Activated naive CD4-positive, alpha-beta T cell treated with anti-CD3 and anti-CD28 coated beads for 36 hours (primary cell): ENCODE measurements around the gene KCNN2. TPM values are rescaled to one million over a fixed set of nuclear protein-coding genes. Genes with fewer than 3 reads are reported as not detected.

ENCODE experiments used
- CTCF ChIA-PET: fragments of 350-600 bp; sonication (Branson Sonifier 250); formaldehyde crosslinking; loops from one replicate; lab custom pipeline; 2021; ENCODE audit warnings: antibody characterized with exemption; lab: Charles Lee
- DNase-seq: peaks from one replicate; pipeline ENCODE4 v3.0.0-alpha.2; 2020
- H3K27ac Mint-ChIP-seq: one replicate; pipeline ENCODE4 v1.8.0; 2021; ENCODE audit warnings: mild to moderate bottlenecking, mixed read lengths
- H3K27me3 Mint-ChIP-seq: one replicate; pipeline ENCODE4 v1.8.0; 2021; ENCODE audit warnings: low read depth, mixed read lengths
- H3K36me3 Mint-ChIP-seq: one replicate; pipeline ENCODE4 v1.8.0; 2021; ENCODE audit warnings: low read depth, mixed read lengths
- H3K4me1 Mint-ChIP-seq: one replicate; pipeline ENCODE4 v1.8.0; 2021; ENCODE audit warnings: low read depth, mixed read lengths
- H3K4me3 Mint-ChIP-seq: one replicate; pipeline ENCODE4 v1.8.0; 2021; ENCODE audit warnings: mild to moderate bottlenecking, moderate library complexity, mixed read lengths
- H3K9me3 Mint-ChIP-seq: one replicate; pipeline ENCODE4 v1.8.0; 2021; ENCODE audit warnings: mixed read lengths
- intact Hi-C: fragments of 100-400 bp; cut with micrococcal nuclease; formaldehyde crosslinking; loops from one replicate; pipeline ENCODE4 v1.15.1; 2023
- total RNA-seq, 2 experiments: library from RNA; stranded (reverse); gene quantifications; one replicate each; pipeline ENCODE4 v1.2.3, GENCODE V29; 2021

Gene KCNN2
- total RNA-seq, 2 experiments from 2014 or later, result not detected

- Mint-ChIP-seq H3K9me3 (no peaks in the 10 kb centered on the region), H3K4me3 (no peak overlapping the region), H3K27ac (no peak overlapping the region), H3K27me3 (peaks cover 11% of the 10 kb centered on the region), H3K4me1 (no peaks in the 10 kb centered on the region), H3K36me3 (no peaks in the 10 kb centered on the region)
- intact Hi-C loops, result no loop called here
- CTCF ChIA-PET, result interaction anchor here (0.6 to 0.9 kb wide), 2 partner anchors 824 to 1660 kb away, joined by 3 read pairs; no protein-coding TSS in a partner anchor
- DNase-seq, result no peak
Measured at GRCh38 chr5:114435885-114436299, 74.0 kb downstream of the KCNN2 start.

GRCh38 chr5:114437936-114438335 is 76.1 kb downstream of the KCNN2 start:
- Mint-ChIP-seq H3K9me3 (no peaks in the 10 kb centered on the region), H3K4me3 (no peak overlapping the region), H3K27ac (no peak overlapping the region), H3K36me3 (no peaks in the 10 kb centered on the region), H3K27me3 (peaks cover 14% of the 10 kb centered on the region), H3K4me1 (no peaks in the 10 kb centered on the region)
- intact Hi-C loops, result no loop called here
- CTCF ChIA-PET, result no interaction called here
- DNase-seq, result no peak

- Mint-ChIP-seq H3K4me1 (no peaks in the 10 kb centered on the region), H3K36me3 (no peaks in the 10 kb centered on the region), H3K27ac (no peak overlapping the region), H3K27me3 (peaks cover 14% of the 10 kb centered on the region), H3K9me3 (no peaks in the 10 kb centered on the region), H3K4me3 (no peak overlapping the region)
- no peak for DNase-seq
- CTCF ChIA-PET, result no interaction called here
- intact Hi-C loops, result no loop called here
Measured at GRCh38 chr5:114438471-114438870, 76.6 kb downstream of the KCNN2 start.

GRCh38 chr5:114447084-114447773 is 85.4 kb downstream of the KCNN2 start:
- peaks cover 4% of the 10 kb centered on the region for H3K4me1 Mint-ChIP-seq
- CTCF ChIA-PET, result interaction anchor here (0.7 to 1.1 kb wide), 4 partner anchors 33 to 1451 kb away, joined by 3 read pairs; no protein-coding TSS in a partner anchor
- H3K4me3 Mint-ChIP-seq, result no peak overlapping the region
- DNase-seq, result no peak
- intact Hi-C loops, result no loop called here
- H3K36me3 Mint-ChIP-seq, result no peaks in the 10 kb centered on the region
- no peak overlapping the region for H3K27ac Mint-ChIP-seq
- H3K9me3 Mint-ChIP-seq, result no peaks in the 10 kb centered on the region
- H3K27me3 Mint-ChIP-seq, result peaks cover 7% of the 10 kb centered on the region

- Mint-ChIP-seq H3K27ac (no peak overlapping the region), H3K27me3 (peaks cover 3% of the 10 kb centered on the region), H3K9me3 (no peaks in the 10 kb centered on the region), H3K4me3 (no peak overlapping the region), H3K4me1 (peaks cover 4% of the 10 kb centered on the region), H3K36me3 (no peaks in the 10 kb centered on the region)
- CTCF ChIA-PET, result interaction anchor here (0.9 to 3.0 kb wide), 3 partner anchors 768 to 836 kb away, joined by 3 to 13 read pairs (median 5); no protein-coding TSS in a partner anchor
- no peak for DNase-seq
- intact Hi-C loops, result no loop called here
Measured at GRCh38 chr5:114448481-114448880, 86.6 kb downstream of the KCNN2 start.

GRCh38 chr5:114449860-114450421 is 88.1 kb downstream of the KCNN2 start:
- no peak overlapping the region for H3K4me3 Mint-ChIP-seq
- DNase-seq, result peak; percentile 68
- H3K4me1 Mint-ChIP-seq, result peaks cover 4% of the 10 kb centered on the region
- no peaks in the 10 kb centered on the region for H3K9me3 Mint-ChIP-seq
- H3K27me3 Mint-ChIP-seq, result peaks cover 3% of the 10 kb centered on the region
- H3K36me3 Mint-ChIP-seq, result no peaks in the 10 kb centered on the region
- intact Hi-C loops, result loop anchor here (1.0 to 2.0 kb wide), 4 partner anchors 349 to 838 kb away; no protein-coding TSS in a partner anchor
- CTCF ChIA-PET, result interaction anchor here (0.6 to 3.0 kb wide), 6 partner anchors 11 to 1304 kb away, joined by 3 to 13 read pairs (median 6); no protein-coding TSS in a partner anchor
- H3K27ac Mint-ChIP-seq, result no peak overlapping the region

- intact Hi-C loops, result loop anchor here (1.0 to 2.0 kb wide), 4 partner anchors 350 to 838 kb away; no protein-coding TSS in a partner anchor
- peaks cover 4% of the 10 kb centered on the region for H3K4me1 Mint-ChIP-seq
- DNase-seq, result no peak
- no peaks in the 10 kb centered on the region for H3K36me3 Mint-ChIP-seq
- H3K27me3 Mint-ChIP-seq, result peaks cover 3% of the 10 kb centered on the region
- no peaks in the 10 kb centered on the region for H3K9me3 Mint-ChIP-seq
- H3K27ac Mint-ChIP-seq, result no peak overlapping the region
- H3K4me3 Mint-ChIP-seq, result no peak overlapping the region
- CTCF ChIA-PET, result interaction anchor here (0.6 to 3.0 kb wide), 6 partner anchors 10 to 1305 kb away, joined by 3 to 13 read pairs (median 6); no protein-coding TSS in a partner anchor
Measured at GRCh38 chr5:114450437-114450836, 88.6 kb downstream of the KCNN2 start.

- Mint-ChIP-seq H3K4me3 (no peak overlapping the region), H3K27ac (no peak overlapping the region)
- CTCF ChIA-PET, result no interaction called here
Measured at GRCh38 chr5:114458726-114459125, 96.9 kb downstream of the KCNN2 start.

GRCh38 chr5:114467171-114467570 is 105.3 kb downstream of the KCNN2 start:
- peaks cover 4% of the 10 kb centered on the region for H3K27me3 Mint-ChIP-seq
- CTCF ChIA-PET, result no interaction called here
- H3K4me3 Mint-ChIP-seq, result no peak overlapping the region
- no peak for DNase-seq
- intact Hi-C loops, result no loop called here
- H3K36me3 Mint-ChIP-seq, result no peaks in the 10 kb centered on the region
- H3K27ac Mint-ChIP-seq, result no peak overlapping the region
- H3K4me1 Mint-ChIP-seq, result no peaks in the 10 kb centered on the region
- H3K9me3 Mint-ChIP-seq, result no peaks in the 10 kb centered on the region

More at GRCh38 chr5:114458726-114459125, 96.9 kb downstream of the KCNN2 start:
- intact Hi-C loops, result no loop called here
- Mint-ChIP-seq H3K9me3 (no peaks in the 10 kb centered on the region), H3K27me3 (no peaks in the 10 kb centered on the region), H3K4me1 (no peaks in the 10 kb centered on the region), H3K36me3 (no peaks in the 10 kb centered on the region)
- DNase-seq, result no peak

- Mint-ChIP-seq H3K36me3 (no peaks in the 10 kb centered on the region), H3K27ac (no peak overlapping the region), H3K9me3 (no peaks in the 10 kb centered on the region), H3K27me3 (peaks cover 4% of the 10 kb centered on the region), H3K4me1 (no peaks in the 10 kb centered on the region), H3K4me3 (no peak overlapping the region)
- DNase-seq, result no peak
- CTCF ChIA-PET, result no interaction called here
- intact Hi-C loops, result no loop called here
Measured at GRCh38 chr5:114467729-114468128, 105.9 kb downstream of the KCNN2 start.

- DNase-seq, result no peak
- CTCF ChIA-PET, result no interaction called here
- no peaks in the 10 kb centered on the region for H3K4me1 Mint-ChIP-seq
- intact Hi-C loops, result no loop called here
- peaks cover 4% of the 10 kb centered on the region for H3K27me3 Mint-ChIP-seq
- H3K27ac Mint-ChIP-seq, result no peak overlapping the region
- no peaks in the 10 kb centered on the region for H3K36me3 Mint-ChIP-seq
- H3K9me3 Mint-ChIP-seq, result no peaks in the 10 kb centered on the region
- no peak overlapping the region for H3K4me3 Mint-ChIP-seq
Measured at GRCh38 chr5:114469372-114469771, 107.5 kb downstream of the KCNN2 start.

GRCh38 chr5:114471529-114471928 is 109.7 kb downstream of the KCNN2 start:
- Mint-ChIP-seq H3K36me3 (no peaks in the 10 kb centered on the region), H3K27me3 (peaks cover 4% of the 10 kb centered on the region), H3K4me1 (no peaks in the 10 kb centered on the region), H3K4me3 (no peak overlapping the region), H3K9me3 (no peaks in the 10 kb centered on the region), H3K27ac (no peak overlapping the region)
- intact Hi-C loops, result no loop called here
- CTCF ChIA-PET, result no interaction called here
- no peak for DNase-seq
